HTR-8/SVneo (cell line): Measurements from ENCODE around the gene SPRED1.

Experiments
- DNase-seq: peaks from one replicate; pipeline ENCODE4 v3.0.0; 2011; ENCODE audit warnings: low spot score, mixed read lengths; ENCODE audit not compliant: insufficient read length
- FAIRE-seq: peaks from 2 replicates; lab custom pipeline; 2011; peaks lifted over from hg19 to GRCh38; lab: Jason Lieb, UNC

Gene SPRED1

GRCh38 chr15:38252481-38253350 lies at the start of gene SPRED1:
Gene SPRED1 (plus strand): TSS chr15:38252836. CDS start chr15:38253186, 350 bp downstream.
- FAIRE-seq (no peak), DNase-seq (no peak)

GRCh38 chr15:38205526-38206272 lies 46.9 kb upstream of the SPRED1 start:
- no peak for FAIRE-seq
- DNase-seq = no peak

GRCh38 chr15:38207621-38208020 lies 45.0 kb upstream of the SPRED1 start:
- DNase-seq (no peak), FAIRE-seq (no peak)

- DNase-seq (no peak), FAIRE-seq (no peak)
These were observed 44.4 kb upstream of the SPRED1 start for GRCh38 chr15:38208206-38208605.

GRCh38 chr15:38208779-38209178 lies 43.9 kb upstream of the SPRED1 start:
- DNase-seq = no peak
- FAIRE-seq = no peak

- DNase-seq = no peak
- FAIRE-seq = no peak
These were observed 41.4 kb upstream of the SPRED1 start for GRCh38 chr15:38211249-38211648.

- no peak for DNase-seq
- FAIRE-seq = no peak
These were observed 40.8 kb upstream of the SPRED1 start for GRCh38 chr15:38211811-38212210.

- DNase-seq (no peak), FAIRE-seq (no peak)
These were observed 39.8 kb upstream of the SPRED1 start for GRCh38 chr15:38212729-38213351.

- FAIRE-seq = no peak
These were observed 39.3 kb upstream of the SPRED1 start for GRCh38 chr15:38213356-38213755.

GRCh38 chr15:38215707-38216106 lies 36.9 kb upstream of the SPRED1 start:
- no peak for DNase-seq
- FAIRE-seq = no peak

More at GRCh38 chr15:38213356-38213755, 39.3 kb upstream of the SPRED1 start:
- DNase-seq = no peak

GRCh38 chr15:38216763-38217162 lies 35.9 kb upstream of the SPRED1 start:
- FAIRE-seq (no peak), DNase-seq (no peak)

- FAIRE-seq (no peak), DNase-seq (no peak)
These were observed 35.4 kb upstream of the SPRED1 start for GRCh38 chr15:38217191-38217595.

GRCh38 chr15:38217788-38218609 lies 34.6 kb upstream of the SPRED1 start:
- DNase-seq = no peak
- FAIRE-seq = no peak

GRCh38 chr15:38220606-38221273 lies 31.9 kb upstream of the SPRED1 start:
- DNase-seq = no peak

GRCh38 chr15:38224486-38224885 lies 28.1 kb upstream of the SPRED1 start:
- no peak for DNase-seq
- no peak for FAIRE-seq

More at GRCh38 chr15:38220606-38221273, 31.9 kb upstream of the SPRED1 start:
- no peak for FAIRE-seq

- no peak for FAIRE-seq
These were observed 27.3 kb upstream of the SPRED1 start for GRCh38 chr15:38225381-38225780.

GRCh38 chr15:38226608-38227266 lies 25.9 kb upstream of the SPRED1 start:
- FAIRE-seq (no peak), DNase-seq (peak; percentile 30)

More at GRCh38 chr15:38225381-38225780, 27.3 kb upstream of the SPRED1 start:
- no peak for DNase-seq

- DNase-seq (no peak), FAIRE-seq (no peak)
These were observed 24.7 kb upstream of the SPRED1 start for GRCh38 chr15:38227941-38228340.

- FAIRE-seq (no peak), DNase-seq (no peak)
These were observed 24.0 kb upstream of the SPRED1 start for GRCh38 chr15:38228618-38229017.
